Small intestine (tissue), 7 donors: ENCODE data around the gene APBB2. TPM values are rescaled to one million over a fixed set of nuclear protein-coding genes. Genes with fewer than 3 reads are reported as not detected.
A peak's percentile ranks its signal among the peaks of the same experiment; 100 is the strongest.

ENCODE experiments used
- DNase-seq, 2 donors: peaks; one replicate each; pipeline versions ENCODE4 v3.0.0 to v3.0.0-alpha.2; 2013
- FAIRE-seq: peaks from 2 replicates; lab custom pipeline; 2012; peaks lifted over from hg19 to GRCh38; lab: Jason Lieb, UNC
- H3K27ac ChIP-seq, 3 donors: one replicate each; pipeline ENCODE4 v1.5.1; 2013; ENCODE audit warnings: low read length in 2 of 3, mild to moderate bottlenecking in 2 of 3, control low read depth in 1 of 3, inconsistent platforms in 1 of 3, low read depth in 1 of 3, moderate library complexity in 1 of 3
- H3K27me3 ChIP-seq, 3 donors: one replicate each; pipeline ENCODE4 v1.6.1; 2013; ENCODE audit warnings: low read length in 3 of 3, inconsistent platforms in 1 of 3; ENCODE audit not compliant: control insufficient read depth in 3 of 3, insufficient read depth in 3 of 3
- H3K36me3 ChIP-seq, 3 donors: one replicate each; pipeline ENCODE4 v1.6.1; 2013; ENCODE audit warnings: low read length in 3 of 3, inconsistent platforms in 1 of 3, low read depth in 1 of 3, mild to moderate bottlenecking in 1 of 3, moderate library complexity in 1 of 3; ENCODE audit not compliant: control insufficient read depth in 3 of 3, insufficient read depth in 2 of 3
- H3K4me1 ChIP-seq, 3 donors: one replicate each; pipeline ENCODE4 v1.6.1; 2013; ENCODE audit warnings: low read length in 2 of 3, inconsistent platforms in 1 of 3, low read depth in 1 of 3, mild to moderate bottlenecking in 1 of 3, moderate library complexity in 1 of 3; ENCODE audit not compliant: control insufficient read depth in 3 of 3, insufficient read depth in 2 of 3
- H3K4me3 ChIP-seq, 3 donors: one replicate each; pipeline ENCODE4 v1.5.1; 2013; ENCODE audit warnings: low read length in 3 of 3, control low read depth in 1 of 3, inconsistent platforms in 1 of 3, low read depth in 1 of 3, mild to moderate bottlenecking in 1 of 3, moderate library complexity in 1 of 3
- H3K9me3 ChIP-seq, 2 donors: one replicate each; pipeline ENCODE4 v1.6.1; 2013; ENCODE audit warnings: low read depth in 1 of 2, low read length in 1 of 2; ENCODE audit not compliant: control insufficient read depth in 2 of 2, insufficient read depth in 1 of 2
- WGBS, 3 donors: extraction: QIAGEN DNeasy Blood & Tissue Kit; methylation state at CpG; one replicate each; pipeline ENCODE4 v1.1.7; 2013; 5-methylcytosine and 5-hydroxymethylcytosine counted together
- polyA plus RNA-seq, 4 donors: library from polyadenylated mRNA; stranded (reverse) in 3 of 4; unstranded in 1 of 4; fragments of 200-250 nt in 3 of 4; fragments of 120-200 nt in 1 of 4; gene quantifications; one replicate each; pipeline versions ENCODE4 v1.2.1 to v1.2.3, GENCODE V29; 2013
- donor health status: healthy with polysubstance abuse.
- donor health status: control.
- donor health status: control.
- donor health status: Bipolar disorder and iron deficiency.
- donor health status: healthy.

The APBB2 gene
- polyA plus RNA-seq, 4 donors = 4.5 to 19.8 (median 8.9) TPM

- Histone ChIP-seq H3K4me3 (no peak overlapping the region), H3K9me3 (no peaks in the 10 kb centered on the region), H3K27me3 (no peaks in the 10 kb centered on the region), H3K4me1 (no peaks in the 10 kb centered on the region), H3K36me3 (peaks cover 0 to 18% (median 0%) of the 10 kb centered on the region in 3 donors), H3K27ac (no peak overlapping the region)
- FAIRE-seq = no peak
- 71 to 84% (median 77%) methylated on average over 5 of the region's 5 CpGs for WGBS, 3 donors
- DNase-seq = peak; percentile 42 to 53
Measured at GRCh38 chr4:40916880-40917279, 297.5 kb downstream of the APBB2 start.

- no peak overlapping the region for H3K27ac ChIP-seq
- no peaks in the 10 kb centered on the region for H3K9me3 ChIP-seq
- H3K4me3 ChIP-seq = no peak overlapping the region
- no peak for DNase-seq
- H3K4me1 ChIP-seq = no peaks in the 10 kb centered on the region
- H3K27me3 ChIP-seq = no peaks in the 10 kb centered on the region
- FAIRE-seq = no peak
- peaks cover 0 to 23% (median 0%) of the 10 kb centered on the region in 3 donors for H3K36me3 ChIP-seq
- WGBS, 3 donors = 72 to 93% (median 77%) methylated on average over 2 of the region's 2 CpGs
Measured at GRCh38 chr4:40916218-40916555, 298.2 kb downstream of the APBB2 start.

- Histone ChIP-seq H3K27me3 (no peaks in the 10 kb centered on the region), H3K9me3 (no peaks in the 10 kb centered on the region), H3K4me3 (no peak overlapping the region), H3K4me1 (no peaks in the 10 kb centered on the region), H3K36me3 (peaks cover 0 to 20% (median 0%) of the 10 kb centered on the region in 3 donors), H3K27ac (no peak overlapping the region)
- FAIRE-seq (no peak), DNase-seq (no peak)
- WGBS, 3 donors = 82 to 93% (median 84%) methylated on average over 12 of the region's 12 CpGs
Measured at GRCh38 chr4:40915318-40916217, 298.8 kb downstream of the APBB2 start.

- Histone ChIP-seq H3K27ac (no peak overlapping the region), H3K9me3 (no peaks in the 10 kb centered on the region), H3K4me1 (peaks cover 0 to 3% (median 0%) of the 10 kb centered on the region in 3 donors), H3K4me3 (no peak overlapping the region), H3K27me3 (no peaks in the 10 kb centered on the region), H3K36me3 (peaks cover 0 to 21% (median 0%) of the 10 kb centered on the region in 3 donors)
- 88 to 93% (median 91%) methylated on average over 15 of the region's 15 CpGs for WGBS, 3 donors
- no peak for DNase-seq
- FAIRE-seq = no peak
Measured at GRCh38 chr4:40912460-40913184, 301.7 kb downstream of the APBB2 start.

GRCh38 chr4:40910706-40911105 is 303.6 kb downstream of the APBB2 start:
- H3K4me3 ChIP-seq = no peak overlapping the region
- WGBS, 3 donors = 86 to 97% (median 90%) methylated on average over 5 of the region's 5 CpGs
- no peak for FAIRE-seq

GRCh38 chr4:40909363-40909876 is 304.9 kb downstream of the APBB2 start:
- DNase-seq = no peak
- no peak for FAIRE-seq
- H3K27me3 ChIP-seq = no peaks in the 10 kb centered on the region
- no peak overlapping the region for H3K27ac ChIP-seq
- peaks cover 0 to 19% (median 0%) of the 10 kb centered on the region in 3 donors for H3K36me3 ChIP-seq
- peaks cover 0 to 3% (median 0%) of the 10 kb centered on the region in 3 donors for H3K4me1 ChIP-seq
- no peaks in the 10 kb centered on the region for H3K9me3 ChIP-seq
- H3K4me3 ChIP-seq = no peak overlapping the region
- WGBS, 3 donors = 46 to 71% (median 65%) methylated on average over 8 of the region's 8 CpGs

More at GRCh38 chr4:40910706-40911105, 303.6 kb downstream of the APBB2 start:
- Histone ChIP-seq H3K9me3 (no peaks in the 10 kb centered on the region), H3K36me3 (peaks cover 0 to 16% (median 0%) of the 10 kb centered on the region in 3 donors), H3K27me3 (no peaks in the 10 kb centered on the region), H3K27ac (no peak overlapping the region), H3K4me1 (peaks cover 0 to 3% (median 0%) of the 10 kb centered on the region in 3 donors)
- DNase-seq = no peak

GRCh38 chr4:40908702-40909362 is 305.5 kb downstream of the APBB2 start:
- FAIRE-seq = no peak
- no peak overlapping the region for H3K27ac ChIP-seq
- DNase-seq = peak; percentile 70 to 81

GRCh38 chr4:40908297-40908696 is 306.0 kb downstream of the APBB2 start:
- no peaks in the 10 kb centered on the region for H3K27me3 ChIP-seq
- no peak overlapping the region for H3K27ac ChIP-seq
- H3K4me1 ChIP-seq = peaks cover 0 to 3% (median 0%) of the 10 kb centered on the region in 3 donors
- WGBS, 3 donors = 81 to 82% (median 82%) methylated on average over 12 of the region's 12 CpGs
- H3K36me3 ChIP-seq = peaks cover 0 to 19% (median 0%) of the 10 kb centered on the region in 3 donors
- no peak for FAIRE-seq
- no peak overlapping the region for H3K4me3 ChIP-seq
- H3K9me3 ChIP-seq = no peaks in the 10 kb centered on the region
- no peak for DNase-seq

More at GRCh38 chr4:40908702-40909362, 305.5 kb downstream of the APBB2 start:
- no peak overlapping the region for H3K4me3 ChIP-seq
- WGBS, 3 donors = 51 to 58% (median 56%) methylated on average over 12 of the region's 12 CpGs
- H3K4me1 ChIP-seq = peaks cover 0 to 3% (median 0%) of the 10 kb centered on the region in 3 donors
- H3K36me3 ChIP-seq = peaks cover 0 to 19% (median 0%) of the 10 kb centered on the region in 3 donors
- no peaks in the 10 kb centered on the region for H3K9me3 ChIP-seq
- no peaks in the 10 kb centered on the region for H3K27me3 ChIP-seq
